ENCODE results near the gene SLCO4A1. TPM values are rescaled to one million over a fixed set of nuclear protein-coding genes. Genes with fewer than 3 reads are reported as not detected.

SLCO4A1 gene
- total RNA-seq, 1 experiment from 2014 or later, result 27.0 TPM

GRCh38 chr20:62710886-62711702, 68.8 kb downstream of the SLCO4A1 start:
- ChIA-PET POLR2A (interaction anchor here (0.5 to 1.8 kb wide), 6 partner anchors 8 to 84 kb away, joined by 3 to 7 read pairs (median 4); partner anchors contain the start of gene MRGBP), CTCF (interaction anchor here (1.1 to 1.3 kb wide), 2 partner anchors 7 to 81 kb away, joined by 5 read pairs; no protein-coding TSS in a partner anchor)
- DNase-seq (ENCODE audit: unreplicated experiment), result peak; percentile 64
- Mint-ChIP-seq H3K36me3 (ENCODE audit: insufficient read depth, unreplicated experiment) (no peaks in the 10 kb centered on the region), H3K27me3 (ENCODE audit: insufficient read depth, unreplicated experiment) (no peaks in the 10 kb centered on the region), H3K4me3 (ENCODE audit: unreplicated experiment) (no peak overlapping the region), H3K27ac (ENCODE audit: low read depth, unreplicated experiment) (no peak overlapping the region), H3K4me1 (ENCODE audit: insufficient read depth, unreplicated experiment) (peaks cover 25% of the 10 kb centered on the region), H3K9me3 (ENCODE audit: unreplicated experiment) (no peaks in the 10 kb centered on the region)
- BruUV-seq (replicated peaks), result no TSS peak
- intact Hi-C loops (cut with micrococcal nuclease), result no loop called here
- TF ChIP-seq, protein P1, sequence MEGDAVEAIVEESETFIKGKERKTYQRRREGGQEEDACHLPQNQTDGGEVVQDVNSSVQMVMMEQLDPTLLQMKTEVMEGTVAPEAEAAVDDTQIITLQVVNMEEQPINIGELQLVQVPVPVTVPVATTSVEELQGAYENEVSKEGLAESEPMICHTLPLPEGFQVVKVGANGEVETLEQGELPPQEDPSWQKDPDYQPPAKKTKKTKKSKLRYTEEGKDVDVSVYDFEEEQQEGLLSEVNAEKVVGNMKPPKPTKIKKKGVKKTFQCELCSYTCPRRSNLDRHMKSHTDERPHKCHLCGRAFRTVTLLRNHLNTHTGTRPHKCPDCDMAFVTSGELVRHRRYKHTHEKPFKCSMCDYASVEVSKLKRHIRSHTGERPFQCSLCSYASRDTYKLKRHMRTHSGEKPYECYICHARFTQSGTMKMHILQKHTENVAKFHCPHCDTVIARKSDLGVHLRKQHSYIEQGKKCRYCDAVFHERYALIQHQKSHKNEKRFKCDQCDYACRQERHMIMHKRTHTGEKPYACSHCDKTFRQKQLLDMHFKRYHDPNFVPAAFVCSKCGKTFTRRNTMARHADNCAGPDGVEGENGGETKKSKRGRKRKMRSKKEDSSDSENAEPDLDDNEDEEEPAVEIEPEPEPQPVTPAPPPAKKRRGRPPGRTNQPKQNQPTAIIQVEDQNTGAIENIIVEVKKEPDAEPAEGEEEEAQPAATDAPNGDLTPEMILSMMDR (IDR thresholded peaks at IDR 0.05; ENCODE audit: unreplicated experiment), result no peak

GRCh38 chr20:62711703-62712101, 69.4 kb downstream of the SLCO4A1 start:
- H3K4me3 Mint-ChIP-seq (ENCODE audit: unreplicated experiment), result no peak overlapping the region
- H3K9me3 Mint-ChIP-seq (ENCODE audit: unreplicated experiment), result no peaks in the 10 kb centered on the region
- ChIA-PET CTCF (interaction anchor here (1.0 to 1.3 kb wide), 3 partner anchors 8 to 80 kb away, joined by 3 to 5 read pairs (median 5); no protein-coding TSS in a partner anchor), POLR2A (interaction anchor here (1.0 to 1.8 kb wide), 4 partner anchors 11 to 84 kb away, joined by 3 to 7 read pairs (median 6); partner anchors contain the start of gene MRGBP)
- H3K27me3 Mint-ChIP-seq (ENCODE audit: insufficient read depth, unreplicated experiment), result no peaks in the 10 kb centered on the region
- no peaks in the 10 kb centered on the region for H3K36me3 Mint-ChIP-seq (ENCODE audit: insufficient read depth, unreplicated experiment)
- TF ChIP-seq, protein P1 (IDR thresholded peaks at IDR 0.05; ENCODE audit: unreplicated experiment), result no peak
- H3K4me1 Mint-ChIP-seq (ENCODE audit: insufficient read depth, unreplicated experiment), result peaks cover 25% of the 10 kb centered on the region
- intact Hi-C loops (cut with micrococcal nuclease), result no loop called here
- BruUV-seq (replicated peaks), result no TSS peak
- DNase-seq (ENCODE audit: unreplicated experiment), result no peak
- no peak overlapping the region for H3K27ac Mint-ChIP-seq (ENCODE audit: low read depth, unreplicated experiment)

DNA sequence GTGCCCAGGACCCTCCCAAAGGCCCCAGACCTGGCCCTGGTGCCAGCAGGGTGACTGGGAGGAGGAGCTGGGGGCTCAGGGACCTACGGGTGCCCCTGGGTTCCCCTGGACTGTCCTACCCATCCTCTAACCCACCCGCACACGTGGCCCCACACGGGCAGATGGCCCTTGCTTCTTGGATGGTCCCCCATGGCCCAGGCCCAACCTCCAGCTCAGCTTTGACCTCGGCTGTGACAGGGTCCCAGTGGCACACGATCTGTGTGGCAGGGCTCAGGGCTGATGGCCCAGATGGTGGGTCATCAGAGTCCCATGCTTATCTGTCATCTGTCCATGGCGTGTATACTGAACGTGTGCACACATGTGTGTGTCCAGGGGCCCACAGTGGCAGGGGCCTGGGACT, 70.3 kb downstream of the SLCO4A1 start:
- DNase-seq (ENCODE audit: unreplicated experiment), result no peak
- POLR2A ChIA-PET, result interaction anchor here (1.6 to 1.8 kb wide), 2 partner anchors 60 kb away, joined by 5 to 6 read pairs; no protein-coding TSS in a partner anchor
- intact Hi-C loops (cut with micrococcal nuclease), result no loop called here
- BruUV-seq (replicated peaks), result no TSS peak
- CTCF ChIA-PET, result interaction anchor here (0.7 to 1.3 kb wide), 3 partner anchors 9 to 24 kb away, joined by 3 to 5 read pairs (median 3); no protein-coding TSS in a partner anchor
- H3K4me1 Mint-ChIP-seq (ENCODE audit: insufficient read depth, unreplicated experiment), result peaks cover 20% of the 10 kb centered on the region
- H3K27ac Mint-ChIP-seq (ENCODE audit: low read depth, unreplicated experiment), result no peak overlapping the region
- no peaks in the 10 kb centered on the region for H3K9me3 Mint-ChIP-seq (ENCODE audit: unreplicated experiment)
- no peak overlapping the region for H3K4me3 Mint-ChIP-seq (ENCODE audit: unreplicated experiment)
- H3K36me3 Mint-ChIP-seq (ENCODE audit: insufficient read depth, unreplicated experiment), result peaks cover 5% of the 10 kb centered on the region
- TF ChIP-seq, protein P1 (IDR thresholded peaks at IDR 0.05; ENCODE audit: unreplicated experiment), result no peak
- H3K27me3 Mint-ChIP-seq (ENCODE audit: insufficient read depth, unreplicated experiment), result no peaks in the 10 kb centered on the region

- CTCF ChIA-PET, result interaction anchor here (0.7 to 1.2 kb wide), 3 partner anchors 10 to 78 kb away, joined by 3 to 5 read pairs (median 4); no protein-coding TSS in a partner anchor
Measured at GRCh38 chr20:62714006-62714405, 71.7 kb downstream of the SLCO4A1 start.

More at GRCh38 chr20:62714006-62714405, 71.7 kb downstream of the SLCO4A1 start:
- Mint-ChIP-seq H3K4me1 (ENCODE audit: insufficient read depth, unreplicated experiment) (peaks cover 14% of the 10 kb centered on the region), H3K4me3 (ENCODE audit: unreplicated experiment) (no peak overlapping the region), H3K36me3 (ENCODE audit: insufficient read depth, unreplicated experiment) (peaks cover 5% of the 10 kb centered on the region), H3K27ac (ENCODE audit: low read depth, unreplicated experiment) (no peak overlapping the region), H3K9me3 (ENCODE audit: unreplicated experiment) (no peaks in the 10 kb centered on the region), H3K27me3 (ENCODE audit: insufficient read depth, unreplicated experiment) (no peaks in the 10 kb centered on the region)
- BruUV-seq (replicated peaks), result no TSS peak
- DNase-seq (ENCODE audit: unreplicated experiment), result no peak
- TF ChIP-seq, protein P1 (IDR thresholded peaks at IDR 0.05; ENCODE audit: unreplicated experiment), result no peak
- POLR2A ChIA-PET, result interaction anchor here (0.6 kb wide), 1 partner anchor 10 kb away, joined by 3 read pairs; no protein-coding TSS in a partner anchor
- intact Hi-C loops (cut with micrococcal nuclease), result no loop called here
